Spleen (tissue), 11 donors: ENCODE data around the gene PRR23E. TPM values are rescaled to one million over a fixed set of nuclear protein-coding genes. Genes with fewer than 3 reads are reported as not detected.

Experiments
- DNase-seq: peaks from one replicate; pipeline ENCODE4 v3.0.0-alpha.2; 2020
- H3K27ac ChIP-seq, 8 donors: fragments of 200-600 bp; sonication (generic) in 7 of 8; 1 replicate in 4 of 8; 2 replicates in 4 of 8; pipeline versions ENCODE4 v1.5.0 to v1.8.0; 2016 to 2021; ENCODE audit warnings: inconsistent platforms in 4 of 8, mild to moderate bottlenecking in 4 of 8, moderate library complexity in 1 of 8
- H3K27me3 ChIP-seq, 7 donors: fragments of 200-600 bp; sonication (generic) in 6 of 7; replicated peaks in 1 of 7; 1 replicate in 4 of 7; 2 replicates in 3 of 7; pipeline versions ENCODE4 v1.5.0 to v1.8.0; 2016 to 2021; ENCODE audit warnings: inconsistent platforms in 3 of 7, mild to moderate bottlenecking in 1 of 7
- H3K36me3 ChIP-seq, 6 donors: fragments of 200-600 bp; sonication (generic) in 5 of 6; 1 replicate in 4 of 6; 2 replicates in 2 of 6; pipeline versions ENCODE4 v1.5.0 to v1.8.0; 2016 to 2021; ENCODE audit warnings: inconsistent platforms in 2 of 6
- H3K4me1 ChIP-seq, 6 donors: fragments of 200-600 bp; sonication (generic) in 5 of 6; 1 replicate in 3 of 6; 2 replicates in 3 of 6; pipeline versions ENCODE4 v1.5.0 to v1.8.0; 2016 to 2021; ENCODE audit warnings: inconsistent platforms in 3 of 6
- H3K4me3 ChIP-seq, 8 donors: fragments of 200-600 bp; sonication (generic) in 7 of 8; 1 replicate in 4 of 8; 2 replicates in 4 of 8; pipeline versions ENCODE4 v1.5.0 to v1.8.0; 2016 to 2021; ENCODE audit warnings: inconsistent platforms in 4 of 8, mild to moderate bottlenecking in 4 of 8, moderate library complexity in 2 of 8
- H3K9me3 ChIP-seq, 8 donors: fragments of 200-600 bp; sonication (generic) in 7 of 8; 1 replicate in 4 of 8; 2 replicates in 4 of 8; pipeline versions ENCODE4 v1.5.0 to v1.8.0; 2016 to 2021; ENCODE audit warnings: inconsistent platforms in 4 of 8
- CTCF ChIP-seq, 11 experiments: fragments of 200-600 bp in 7 of 11; fragments of 450-650 bp in 4 of 11; sonication (generic) in 4 of 11; IDR thresholded peaks in 8 of 11; conservative IDR thresholded peaks in 3 of 11; 1 replicate in 7 of 11; 2 replicates in 4 of 11; pipeline versions ENCODE4 v1.4.0 to v1.8.0; 2016 to 2021; ENCODE audit warnings: antibody characterized with exemption in 11 of 11, inconsistent platforms in 4 of 11, mild to moderate bottlenecking in 1 of 11
- POLR2A ChIP-seq, 3 donors: fragments of 450-650 bp; IDR thresholded peaks; one replicate each; pipeline ENCODE4 v1.5.1; 2017; ENCODE audit warnings: antibody characterized with exemption in 3 of 3, mild to moderate bottlenecking in 1 of 3
- POLR2AphosphoS5 ChIP-seq, 3 donors: sonication (generic); formaldehyde crosslinking; IDR thresholded peaks; one replicate each; pipeline ENCODE4 v1.5.1; 2017; ENCODE audit warnings: antibody characterized with exemption in 3 of 3
- WGBS, 5 donors: extraction: QIAGEN DNeasy Blood & Tissue Kit in 3 of 5; methylation state at CpG; one replicate each; pipeline versions ENCODE4 v1.1.5 to v1.1.7; 2013 to 2018; 5-methylcytosine and 5-hydroxymethylcytosine counted together
- intact Hi-C: fragments of 100-400 bp; cut with DNase I; formaldehyde crosslinking; loops from one replicate; pipeline ENCODE4 v1.15.0; 2023; ENCODE audit warnings: low total_unique reads
- polyA plus RNA-seq, 3 donors: library from polyadenylated mRNA; stranded (reverse); fragments of 200-250 nt; gene quantifications; one replicate each; pipeline ENCODE4 v1.2.1, GENCODE V29; 2013
- total RNA-seq, 7 donors: library from RNA; depleted of rRNA in 3 of 7; stranded (reverse); fragments of >200 nt in 3 of 7; fragmentation: NEBNext Ultra II Directional in 4 of 7; extraction: Animal tissue kit (Norgen Biotek cat#: 25700) in 4 of 7; gene quantifications; one replicate each; pipeline versions ENCODE4 v1.1.0 to v1.2.1, GENCODE V29; 2016 to 2021
- donor health status: healthy with polysubstance abuse.
- donor health status: DM: no; HTN: no; CAD: no; lungs with moderate emphysema.
- donor health status: DM: no; HTN: no; CAD: no.
- donor health status: Bipolar disorder and iron deficiency.
- donor health status: healthy.
- donor health status: DM: no; HTN: no; CAD: no.
- donor health status: DM: yes; HTN: yes; CAD: no.

Gene PRR23E
- total and polyA plus RNA-seq, 10 donors, result not detected

GRCh38 chr3:127157171-127157828 lies 35.6 kb upstream of the PRR23E start:
- 30 to 42% (median 37%) methylated on average over 8 to 14 of the region's 14 CpGs for WGBS, 5 donors
- Histone ChIP-seq H3K27me3 (peaks cover 0 to 51% (median 15%) of the 10 kb centered on the region in 7 donors), H3K27ac (no peak overlapping the region), H3K4me1 (no peaks in the 10 kb centered on the region), H3K9me3 (no peaks in the 10 kb centered on the region), H3K4me3 (no peak overlapping the region), H3K36me3 (no peaks in the 10 kb centered on the region)
- no peak for DNase-seq
- intact Hi-C loops, result no loop called here
- no peak for TF ChIP-seq POLR2A (IDR thresholded peaks at IDR 0.05)
- TF ChIP-seq POLR2AphosphoS5 (IDR thresholded peaks at IDR 0.05), result no peak
- no peak for TF ChIP-seq CTCF (IDR thresholded peaks at IDR 0.05 in 8 of 11, conservative IDR thresholded peaks at IDR 0.05 in 3 of 11)

- Histone ChIP-seq H3K27ac (no peak overlapping the region), H3K4me1 (no peaks in the 10 kb centered on the region), H3K27me3 (peaks cover 0 to 56% (median 15%) of the 10 kb centered on the region in 7 donors), H3K4me3 (no peak overlapping the region), H3K36me3 (no peaks in the 10 kb centered on the region), H3K9me3 (no peaks in the 10 kb centered on the region)
- intact Hi-C loops, result no loop called here
- TF ChIP-seq CTCF (IDR thresholded peaks at IDR 0.05 in 8 of 11, conservative IDR thresholded peaks at IDR 0.05 in 3 of 11) (no peak), POLR2AphosphoS5 (IDR thresholded peaks at IDR 0.05) (no peak), POLR2A (IDR thresholded peaks at IDR 0.05) (no peak)
- no peak for DNase-seq
- 26 to 43% (median 31%) methylated on average over 7 to 10 of the region's 10 CpGs for WGBS, 5 donors
These were observed 34.2 kb upstream of the PRR23E start for GRCh38 chr3:127158614-127159229.

- 37 to 55% (median 50%) methylated on average over 7 of the region's 7 CpGs for WGBS, 5 donors
- intact Hi-C loops, result no loop called here
- Histone ChIP-seq H3K27ac (no peak overlapping the region), H3K27me3 (peaks cover 0 to 56% (median 15%) of the 10 kb centered on the region in 7 donors), H3K4me3 (no peak overlapping the region), H3K9me3 (no peaks in the 10 kb centered on the region), H3K36me3 (no peaks in the 10 kb centered on the region), H3K4me1 (no peaks in the 10 kb centered on the region)
- no peak for TF ChIP-seq POLR2AphosphoS5 (IDR thresholded peaks at IDR 0.05)
- no peak for DNase-seq
These were observed 33.4 kb upstream of the PRR23E start for GRCh38 chr3:127159543-127159942.

- H3K27ac ChIP-seq, result no peak overlapping the region
- DNase-seq, result no peak
- H3K4me3 ChIP-seq, result no peak overlapping the region
- H3K36me3 ChIP-seq, result no peaks in the 10 kb centered on the region
- WGBS, 5 donors, result 93 to 100% (median 96%) methylated on average over 2 of the region's 2 CpGs
- peaks cover 0 to 56% (median 15%) of the 10 kb centered on the region in 7 donors for H3K27me3 ChIP-seq
- no peaks in the 10 kb centered on the region for H3K4me1 ChIP-seq
- intact Hi-C loops, result no loop called here
- TF ChIP-seq CTCF (IDR thresholded peaks at IDR 0.05 in 8 of 11, conservative IDR thresholded peaks at IDR 0.05 in 3 of 11), result no peak
- no peaks in the 10 kb centered on the region for H3K9me3 ChIP-seq
These were observed 31.7 kb upstream of the PRR23E start for GRCh38 chr3:127161236-127161635.
